Measurements from ENCODE around the gene ADAM23.

Gene ADAM23

GRCh38 chr2:206511283-206511682 is 68.0 kb downstream of the ADAM23 start:
- DNase-seq (ENCODE audit: low read depth) = no peak

GRCh38 chr2:206512999-206513398 is 69.7 kb downstream of the ADAM23 start:
- DNase-seq (ENCODE audit: low read depth) = no peak

- no peak for DNase-seq (ENCODE audit: low read depth)
These were observed 72.2 kb downstream of the ADAM23 start for GRCh38 chr2:206515580-206515979.

- DNase-seq (ENCODE audit: low read depth) = no peak
These were observed 75.7 kb downstream of the ADAM23 start for GRCh38 chr2:206518997-206519396.

- no peak for DNase-seq (ENCODE audit: low read depth)
These were observed 77.1 kb downstream of the ADAM23 start for GRCh38 chr2:206520450-206520849.

- no peak for DNase-seq (ENCODE audit: low read depth)
These were observed 77.8 kb downstream of the ADAM23 start for GRCh38 chr2:206521115-206521514.

- no peak for DNase-seq (ENCODE audit: low read depth)
These were observed 78.3 kb downstream of the ADAM23 start for GRCh38 chr2:206521612-206522011.

- DNase-seq (ENCODE audit: low read depth) = no peak
These were observed 83.1 kb downstream of the ADAM23 start for GRCh38 chr2:206526416-206526815.

GRCh38 chr2:206527153-206527552 is 83.8 kb downstream of the ADAM23 start:
- no peak for DNase-seq (ENCODE audit: low read depth)

GRCh38 chr2:206530727-206531126 is 87.4 kb downstream of the ADAM23 start:
- no peak for DNase-seq (ENCODE audit: low read depth)

- no peak for DNase-seq (ENCODE audit: low read depth)
These were observed 88.7 kb downstream of the ADAM23 start for GRCh38 chr2:206531996-206532543.

- no peak for DNase-seq (ENCODE audit: low read depth)
These were observed 90.6 kb downstream of the ADAM23 start for GRCh38 chr2:206533977-206534376.

GRCh38 chr2:206535260-206535986 is 92.1 kb downstream of the ADAM23 start:
- no peak for DNase-seq (ENCODE audit: low read depth)

GRCh38 chr2:206540757-206541156 is 97.4 kb downstream of the ADAM23 start:
- DNase-seq (ENCODE audit: low read depth) = no peak

- DNase-seq (ENCODE audit: low read depth) = no peak
These were observed 99.7 kb downstream of the ADAM23 start for GRCh38 chr2:206543073-206543472.

- no peak for DNase-seq (ENCODE audit: low read depth)
These were observed 105.1 kb downstream of the ADAM23 start for GRCh38 chr2:206548383-206548782.

- DNase-seq (ENCODE audit: low read depth) = no peak
These were observed 112.4 kb downstream of the ADAM23 start for GRCh38 chr2:206555721-206556120.

- DNase-seq (ENCODE audit: low read depth) = peak; percentile 10
These were observed 113.1 kb downstream of the ADAM23 start for GRCh38 chr2:206556357-206556949.

- no peak for DNase-seq (ENCODE audit: low read depth)
These were observed 114.0 kb downstream of the ADAM23 start for GRCh38 chr2:206557321-206557720.

GRCh38 chr2:206558492-206558891 is 115.2 kb downstream of the ADAM23 start:
- no peak for DNase-seq (ENCODE audit: low read depth)

- DNase-seq (ENCODE audit: low read depth) = no peak
These were observed 118.6 kb downstream of the ADAM23 start for GRCh38 chr2:206561962-206562361.

GRCh38 chr2:206562375-206562774 is 119.0 kb downstream of the ADAM23 start:
- DNase-seq (ENCODE audit: low read depth) = no peak

- DNase-seq (ENCODE audit: low read depth) = no peak
These were observed 120.0 kb downstream of the ADAM23 start for GRCh38 chr2:206563374-206563773.

- no peak for DNase-seq (ENCODE audit: low read depth)
These were observed 122.3 kb downstream of the ADAM23 start for GRCh38 chr2:206565666-206566065.
